Inflammatory macrophage treated with lipopolysaccharide for 4 hours (primary cell): ENCODE results near the gene OR6S1.
A peak's percentile ranks its signal among the peaks of the same experiment; 100 is the strongest.

ENCODE experiments used
- DNase-seq: peaks from one replicate; pipeline ENCODE4 v3.0.0-alpha.2; 2020

OR6S1 gene, protein sequence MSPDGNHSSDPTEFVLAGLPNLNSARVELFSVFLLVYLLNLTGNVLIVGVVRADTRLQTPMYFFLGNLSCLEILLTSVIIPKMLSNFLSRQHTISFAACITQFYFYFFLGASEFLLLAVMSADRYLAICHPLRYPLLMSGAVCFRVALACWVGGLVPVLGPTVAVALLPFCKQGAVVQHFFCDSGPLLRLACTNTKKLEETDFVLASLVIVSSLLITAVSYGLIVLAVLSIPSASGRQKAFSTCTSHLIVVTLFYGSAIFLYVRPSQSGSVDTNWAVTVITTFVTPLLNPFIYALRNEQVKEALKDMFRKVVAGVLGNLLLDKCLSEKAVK

DNA sequence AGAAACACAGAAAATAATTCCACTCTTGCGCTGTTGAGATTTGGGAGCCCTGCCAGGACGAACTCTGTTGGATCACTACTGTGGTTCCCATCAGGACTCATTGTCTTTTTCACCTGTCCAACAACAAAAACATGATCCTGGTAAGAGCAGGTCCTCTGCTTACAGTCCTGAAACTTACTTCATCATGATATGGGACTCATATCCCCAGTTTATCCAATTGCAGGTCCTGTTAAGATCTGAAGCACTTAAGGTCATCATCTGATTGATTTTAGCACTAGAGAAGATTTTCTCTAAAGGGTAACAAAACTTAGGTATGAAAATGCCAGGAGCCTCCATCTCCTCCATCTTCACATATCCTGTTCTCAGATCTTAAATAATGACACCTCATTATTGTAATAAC lies at the start of gene OR6S1:
TSS of gene OR6S1 (minus strand) at position 101 of the 400 bp plus-strand sequence. CDS start at position 101, 0 bp downstream.
- no peak for DNase-seq

DNA sequence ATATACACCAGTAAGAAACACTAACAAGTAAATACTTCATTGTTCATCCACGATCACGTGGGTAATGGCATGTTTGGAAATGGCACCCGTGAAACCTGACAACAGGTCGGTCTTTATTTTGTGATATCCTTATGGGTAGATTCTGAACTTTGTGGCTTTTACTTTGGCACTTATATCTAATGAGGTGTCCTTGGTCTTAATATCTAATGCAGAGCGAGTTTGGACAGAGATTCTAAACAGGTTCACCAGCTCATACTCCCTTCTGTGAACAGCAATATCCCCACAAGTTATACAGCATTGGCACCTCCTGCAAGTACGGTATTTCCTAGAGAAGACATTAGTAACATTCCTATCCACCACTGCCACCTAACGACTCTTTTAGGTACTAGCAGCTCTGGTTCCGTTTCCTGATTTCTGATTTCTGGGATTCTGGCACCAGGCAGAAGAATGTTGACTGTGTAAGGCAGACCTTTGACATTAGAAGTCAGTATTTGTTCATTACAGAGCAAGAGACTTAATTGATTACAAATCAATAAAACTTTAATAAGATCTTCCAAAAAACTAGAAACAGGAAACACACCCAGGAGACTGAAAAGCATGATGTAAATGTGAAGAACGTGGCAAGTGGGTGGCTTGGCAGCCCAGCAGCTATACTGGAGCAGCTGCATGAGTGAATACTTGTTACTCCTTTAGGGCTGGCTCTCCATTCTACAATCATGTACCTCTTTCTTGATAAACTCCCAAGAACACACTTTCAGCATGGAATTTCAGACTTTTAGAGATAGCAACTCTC lies 49.6 kb upstream of the OR6S1 start:
- peak; percentile 72 for DNase-seq

DNA sequence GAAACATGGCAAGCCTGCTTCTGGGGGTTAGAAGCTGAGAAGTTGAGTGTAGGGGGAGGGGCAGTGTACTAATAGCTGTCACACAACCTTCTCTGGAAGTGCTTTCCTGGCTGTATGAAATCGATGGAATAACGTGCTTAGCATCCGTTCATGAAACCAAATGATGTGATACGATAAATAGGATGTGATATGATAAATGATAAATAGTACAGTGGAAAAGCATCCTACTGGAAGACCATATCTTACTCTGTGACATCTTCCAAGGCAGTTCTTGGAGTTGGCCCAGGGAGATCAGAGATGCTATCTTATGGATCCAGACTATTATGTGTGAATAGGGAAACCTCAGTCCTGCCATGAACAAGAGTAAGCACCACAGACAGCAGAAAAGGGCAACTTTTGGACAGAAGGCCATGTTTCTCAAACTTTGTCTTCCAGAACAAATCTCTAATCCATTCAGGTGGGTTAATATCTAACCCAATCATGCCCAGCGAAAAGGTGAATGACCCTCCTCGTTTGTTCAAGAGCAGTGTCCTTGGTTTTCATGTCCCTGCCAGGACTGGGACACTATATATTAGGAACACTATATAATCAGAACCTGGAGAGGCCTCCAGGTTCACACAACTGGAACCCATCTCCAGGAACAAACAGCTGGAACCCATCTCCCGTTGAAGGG lies 46.8 kb upstream of the OR6S1 start, which contains the start of gene ANG:
TSS of gene ANG (plus strand) at position 598 of the 673 bp plus-strand sequence. CDS start 4,801 bp downstream, outside the sequence.
- no peak for DNase-seq

DNA sequence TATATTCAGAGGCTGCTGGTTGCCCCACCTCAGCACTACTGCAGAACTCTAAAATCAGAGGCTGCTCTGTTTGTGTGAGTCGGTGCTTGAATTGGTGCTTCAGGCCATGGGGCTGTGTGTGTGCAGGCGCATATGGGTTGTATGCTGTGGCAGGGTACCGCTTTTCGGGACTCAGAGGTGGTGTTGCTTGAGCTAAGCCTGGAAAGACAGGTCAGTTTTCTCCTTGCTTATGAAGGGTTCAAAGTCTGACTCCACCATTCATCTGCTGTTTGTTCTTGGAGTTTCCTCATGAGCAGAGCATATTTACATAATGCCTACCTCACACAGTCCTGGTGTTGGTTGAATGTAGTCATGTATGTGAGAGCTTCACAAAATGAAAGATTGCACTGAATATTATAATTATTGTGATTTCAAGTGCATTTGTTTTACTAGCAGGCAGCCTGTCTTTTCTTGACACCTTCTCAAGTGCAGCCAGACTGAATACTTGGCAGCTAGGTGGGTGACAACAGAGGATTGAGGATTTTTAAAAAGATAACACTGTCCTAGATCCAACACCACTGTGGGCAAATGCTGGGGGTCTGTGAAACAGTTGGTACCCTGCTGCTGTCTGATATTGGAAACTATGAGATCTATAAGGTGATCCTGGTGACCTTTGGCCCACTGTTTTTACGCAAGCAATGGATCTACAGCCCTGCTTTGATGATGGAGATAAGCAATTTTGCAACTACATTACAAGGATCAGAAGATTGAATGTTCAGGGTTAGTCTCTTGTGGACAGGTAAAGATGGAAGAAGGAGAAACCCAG lies 46.1 kb upstream of the OR6S1 start:
- no peak for DNase-seq

DNA sequence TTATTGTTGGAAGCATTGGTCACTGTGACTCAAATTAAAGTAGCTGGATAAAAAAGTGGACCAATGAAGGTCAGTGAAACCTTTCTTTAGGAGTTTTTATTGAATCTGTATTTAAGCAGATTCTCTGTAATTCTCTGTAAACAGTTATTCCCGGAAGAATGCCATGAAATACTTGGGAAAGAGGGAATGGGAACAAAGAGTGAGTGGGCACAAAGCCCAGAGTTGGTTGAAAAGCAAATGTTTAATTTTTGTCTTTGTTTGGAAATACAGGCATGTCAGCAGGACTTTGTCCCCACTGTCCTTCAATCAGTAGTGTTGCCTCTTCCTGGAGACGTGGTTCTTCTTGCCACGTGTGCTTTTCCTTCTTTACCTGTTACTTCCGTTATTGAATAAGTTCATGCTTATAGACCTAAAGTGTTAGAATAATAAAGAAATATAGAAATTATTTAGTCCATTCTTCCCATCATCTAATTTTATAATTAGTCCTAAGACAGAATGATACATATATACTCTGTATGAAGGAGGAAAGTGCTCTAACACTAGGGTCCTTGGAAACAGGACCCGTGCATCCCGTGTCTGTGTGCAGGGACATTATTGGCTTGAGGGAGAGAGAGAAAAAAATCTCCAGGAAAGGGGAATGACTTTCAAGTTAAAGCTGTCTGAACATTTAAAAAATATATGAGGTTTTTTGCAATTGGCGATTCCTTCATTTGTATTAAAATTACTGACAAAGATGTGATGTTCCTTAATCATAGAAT lies 45.1 kb upstream of the OR6S1 start:
- DNase-seq, result no peak

DNA sequence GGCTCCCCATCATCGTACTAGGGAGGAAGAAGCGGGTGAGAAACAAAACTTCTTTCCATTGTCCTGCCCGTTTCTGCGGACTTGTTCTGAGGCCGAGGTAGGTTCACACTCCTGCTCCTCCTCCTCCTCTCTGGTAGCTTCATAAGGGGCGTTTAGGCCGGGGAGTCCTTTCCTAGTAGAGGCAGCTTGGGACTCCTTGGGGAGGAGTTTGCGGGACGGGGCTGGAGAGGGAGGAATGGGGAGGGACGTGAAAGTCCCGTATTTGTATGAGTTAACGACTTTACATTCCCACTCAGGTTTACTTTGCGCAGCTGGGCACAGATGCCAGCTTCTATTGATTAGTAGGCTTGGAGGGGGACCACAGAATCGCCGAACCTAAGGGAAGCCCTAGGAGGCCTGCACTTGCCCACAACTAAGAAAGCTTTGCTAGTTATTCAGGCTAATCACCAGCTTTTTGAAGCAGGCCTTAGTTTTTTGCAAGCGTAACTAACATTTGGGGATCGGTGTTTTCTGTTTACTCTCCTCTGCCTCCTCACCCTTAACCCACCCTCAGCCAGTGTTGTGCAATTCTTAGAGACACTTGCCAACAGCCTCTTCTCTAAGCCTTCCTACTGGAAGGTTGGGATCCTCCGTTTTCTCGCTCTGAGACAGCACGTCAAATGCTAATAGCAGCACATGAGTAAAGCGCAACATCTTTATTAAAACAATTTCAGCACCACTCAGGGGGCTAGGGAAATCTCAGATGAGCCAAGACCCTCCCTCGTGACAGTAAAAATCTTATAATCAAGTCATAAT lies 43.4 kb upstream of the OR6S1 start:
- DNase-seq, result no peak

DNA sequence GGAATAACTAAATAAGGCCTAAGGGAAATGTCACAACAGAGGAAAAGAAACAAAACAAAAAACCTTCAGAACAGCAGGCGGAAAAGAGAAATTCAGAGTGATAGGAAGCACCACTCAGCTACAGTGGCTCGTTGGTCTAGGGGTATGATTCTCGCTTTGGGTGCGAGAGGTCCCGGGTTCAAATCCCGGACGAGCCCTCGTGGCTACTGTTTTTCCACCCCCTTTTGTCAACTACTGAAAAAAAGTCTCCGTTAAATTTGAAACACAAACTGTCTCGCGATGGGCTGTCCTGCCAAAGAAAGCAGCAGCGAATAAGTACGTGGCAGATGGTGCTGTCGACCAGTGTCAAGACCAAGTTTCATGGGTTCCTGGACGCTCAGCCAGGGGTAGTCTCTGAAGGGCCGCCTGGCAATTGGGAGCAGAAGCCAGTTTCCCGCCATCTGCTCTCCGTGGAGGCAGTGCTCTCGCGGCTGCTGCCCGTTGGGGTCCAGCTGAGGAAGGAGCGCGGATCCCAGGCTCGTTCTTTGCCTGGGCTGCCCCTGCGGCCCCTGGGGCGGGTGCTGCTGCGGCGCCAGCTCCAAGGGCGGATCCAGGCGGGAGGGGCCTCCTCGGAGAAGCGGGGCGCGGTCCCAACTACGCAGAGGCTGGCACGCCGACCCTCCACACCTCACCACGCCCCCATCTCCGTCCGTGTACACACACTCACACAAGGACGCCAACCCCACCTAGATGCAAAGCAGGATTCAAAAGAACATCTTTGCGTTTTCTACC lies 42.6 kb upstream of the OR6S1 start, which contains the start of gene RNASE4:
TSS of gene RNASE4 (plus strand) at position 670 of the 771 bp plus-strand sequence. CDS start 14,812 bp downstream, outside the sequence.
- peak; percentile 73 for DNase-seq

DNA sequence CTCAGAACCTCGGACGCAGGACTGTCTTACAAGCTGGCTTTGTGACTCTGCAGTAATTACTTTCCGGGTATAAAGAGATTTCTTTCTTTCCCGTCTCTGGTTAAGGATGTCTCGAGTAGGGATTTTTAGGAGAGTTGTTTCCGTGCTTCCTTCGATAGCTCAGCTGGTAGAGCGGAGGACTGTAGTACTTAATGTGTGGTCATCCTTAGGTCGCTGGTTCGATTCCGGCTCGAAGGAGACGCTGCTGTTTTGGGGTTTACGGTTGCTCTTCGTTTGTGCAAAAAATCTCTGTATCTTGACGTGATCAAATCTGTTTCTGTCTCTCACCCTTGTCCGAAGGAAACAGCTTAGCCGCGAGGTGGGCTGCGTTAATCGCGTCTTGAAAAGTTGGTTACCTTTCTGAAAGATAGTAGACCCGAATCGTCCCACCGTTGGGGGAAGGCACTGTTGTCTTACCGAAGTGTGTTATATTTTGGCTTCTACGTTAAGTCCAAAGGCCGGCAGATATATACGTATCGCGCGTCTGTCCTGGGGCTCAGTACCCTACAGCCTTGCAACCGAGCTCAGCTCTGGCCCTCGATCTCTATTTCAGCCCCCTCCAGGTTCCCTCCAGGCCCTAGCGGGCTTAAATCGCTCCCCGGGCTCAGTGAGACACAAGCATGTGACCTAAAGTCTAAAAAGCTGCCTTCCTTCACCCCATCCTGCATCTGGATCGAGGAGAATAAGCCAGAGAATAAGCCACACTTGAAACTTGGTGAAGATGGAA lies 41.8 kb upstream of the OR6S1 start:
- peak; percentile 81 for DNase-seq

DNA sequence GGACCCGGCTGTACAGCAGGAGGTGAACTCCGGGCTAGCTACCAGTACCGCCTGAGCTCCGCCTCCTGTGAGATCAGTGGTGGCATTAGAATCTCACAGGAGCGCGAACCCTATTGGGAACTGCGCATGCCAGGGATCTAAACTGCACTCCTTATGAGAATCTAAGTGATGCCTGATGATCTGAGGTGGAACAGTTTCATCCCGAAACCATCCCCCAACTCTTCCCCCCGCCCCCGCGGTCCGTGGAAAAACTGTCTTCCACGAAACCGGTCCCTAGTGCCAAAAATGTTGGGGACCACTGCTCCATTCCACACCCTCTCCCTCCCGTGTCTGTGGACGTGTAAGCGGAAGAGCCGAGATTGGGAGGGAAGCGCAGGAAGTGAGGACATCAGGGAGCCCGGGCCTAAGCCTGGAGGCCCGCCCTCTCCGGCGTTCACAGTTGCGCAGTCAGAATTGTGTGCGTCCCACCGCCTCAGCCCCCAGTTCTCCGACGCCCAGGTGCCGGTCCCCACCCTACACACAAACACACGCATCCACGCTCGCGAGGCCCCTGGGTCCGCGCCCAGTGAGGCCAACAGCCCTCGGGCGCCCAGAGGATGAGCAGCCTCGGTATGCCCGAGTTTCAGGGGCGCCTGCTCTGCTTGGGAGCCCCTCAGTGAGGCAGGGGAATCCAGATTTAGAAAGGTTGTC lies 41.1 kb upstream of the OR6S1 start:
- DNase-seq, result peak; percentile 84

DNA sequence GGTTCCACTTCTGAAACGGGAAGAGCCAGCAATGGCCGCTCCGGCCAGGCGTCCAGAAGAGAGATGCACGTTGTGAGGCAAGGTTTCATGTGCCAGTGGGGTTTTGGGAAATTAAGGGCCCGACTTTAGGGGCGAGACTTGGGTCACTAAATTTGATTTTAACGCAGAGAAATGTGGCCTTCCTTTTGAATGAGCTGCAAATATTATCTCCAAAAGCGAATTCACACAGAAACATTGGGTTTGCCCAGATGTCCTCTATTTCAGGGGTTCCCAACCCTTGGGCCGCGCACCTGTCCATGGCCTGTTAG lies 40.6 kb upstream of the OR6S1 start:
- no peak for DNase-seq

DNA sequence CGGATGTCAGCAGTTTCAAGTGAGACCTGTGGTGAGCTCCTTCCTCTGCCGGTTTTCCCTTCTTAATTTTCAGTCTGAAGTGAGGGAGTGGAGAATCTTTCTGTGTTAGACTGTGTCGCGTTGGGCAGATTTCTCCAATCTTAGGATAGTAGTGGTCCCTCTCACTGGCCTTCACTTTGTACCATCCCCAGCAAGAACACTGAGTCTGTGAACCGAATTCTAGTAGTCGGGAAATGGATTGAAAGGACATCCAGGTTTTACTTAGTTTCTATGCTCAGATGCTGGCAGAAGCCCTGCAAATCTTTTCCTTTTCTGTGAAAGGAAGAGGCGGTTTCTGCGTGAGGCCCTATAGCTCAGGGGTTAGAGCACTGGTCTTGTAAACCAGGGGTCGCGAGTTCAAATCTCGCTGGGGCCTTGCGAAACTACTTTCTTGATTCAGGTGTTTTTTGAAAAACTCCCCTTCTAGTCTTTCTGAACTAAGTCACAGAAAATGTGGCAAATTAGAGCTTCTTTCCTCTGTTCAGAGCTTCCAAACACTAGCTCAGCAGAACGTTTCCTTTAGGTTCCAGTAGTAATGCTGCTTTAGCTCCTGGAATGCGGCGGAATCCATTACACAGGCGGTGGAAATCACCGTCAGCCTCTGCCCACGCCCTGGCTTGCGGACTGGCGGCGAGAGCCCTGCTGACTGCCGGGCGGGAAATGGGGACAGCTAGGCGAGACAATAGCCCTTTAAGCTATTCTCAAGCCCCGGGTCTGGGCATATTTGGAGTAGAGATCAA lies 40.0 kb upstream of the OR6S1 start:
- peak; percentile 85 for DNase-seq

DNA sequence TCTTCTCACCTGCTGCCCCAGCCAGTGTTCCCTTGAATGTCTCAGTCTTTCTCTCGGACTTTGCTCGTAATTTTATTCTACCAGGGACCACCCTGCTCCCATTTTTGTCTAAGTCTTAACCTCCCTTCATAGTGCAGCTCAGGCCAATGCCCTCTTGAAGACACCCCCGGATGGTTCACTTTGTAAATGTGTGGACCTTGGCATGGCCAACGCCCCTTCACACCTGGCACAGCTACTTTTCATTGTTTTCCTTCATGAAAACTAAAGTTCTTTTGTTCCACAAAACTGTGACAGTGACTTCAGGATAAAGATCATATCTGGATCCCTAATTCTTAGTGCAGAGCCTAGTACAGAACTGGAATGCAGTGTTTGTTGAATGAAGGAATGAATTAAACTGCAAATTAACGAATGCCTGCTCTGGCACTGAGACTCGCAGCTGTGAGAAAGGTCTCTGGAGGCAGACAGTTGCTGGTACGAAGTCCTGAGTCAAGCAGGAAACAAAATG lies 39.4 kb upstream of the OR6S1 start:
- no peak for DNase-seq

DNA sequence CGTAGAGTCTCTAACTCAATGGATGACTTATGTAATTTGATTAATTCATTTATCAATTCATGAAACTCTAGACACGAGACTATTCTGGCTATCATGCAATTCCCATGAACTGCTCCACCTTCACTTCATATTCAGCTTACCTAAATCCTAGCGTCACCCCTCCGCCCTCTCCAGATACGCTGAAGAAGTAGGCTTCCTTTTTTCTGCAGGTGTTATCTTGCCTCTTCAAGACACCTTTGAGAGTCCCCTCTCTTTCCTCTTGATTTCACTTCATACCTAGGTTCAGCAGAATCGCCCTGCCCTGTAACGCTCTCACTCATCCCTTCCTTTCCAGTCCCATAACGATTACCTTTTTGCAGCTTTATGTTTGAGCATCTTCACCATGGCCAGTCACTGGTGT lies 38.9 kb upstream of the OR6S1 start:
- DNase-seq, result no peak

DNA sequence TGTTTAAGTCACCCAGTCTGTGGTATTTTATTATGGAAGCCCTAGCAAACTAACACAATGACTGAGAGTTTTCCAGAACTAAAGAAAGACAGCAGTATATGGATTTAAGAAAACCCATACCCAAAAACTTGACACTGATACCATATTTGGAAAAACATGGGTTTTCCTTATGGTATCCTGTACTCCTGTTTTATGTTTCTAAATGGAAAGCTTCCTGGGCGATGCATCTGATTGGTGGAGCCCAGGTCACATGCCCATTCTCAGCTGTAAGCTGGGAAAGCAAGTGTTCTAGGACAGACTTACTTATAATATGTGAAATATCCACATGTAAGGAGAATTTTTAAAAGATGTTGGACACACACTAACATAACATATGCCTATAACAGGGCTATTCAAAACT lies 38.4 kb upstream of the OR6S1 start:
- peak; percentile 31 for DNase-seq

DNA sequence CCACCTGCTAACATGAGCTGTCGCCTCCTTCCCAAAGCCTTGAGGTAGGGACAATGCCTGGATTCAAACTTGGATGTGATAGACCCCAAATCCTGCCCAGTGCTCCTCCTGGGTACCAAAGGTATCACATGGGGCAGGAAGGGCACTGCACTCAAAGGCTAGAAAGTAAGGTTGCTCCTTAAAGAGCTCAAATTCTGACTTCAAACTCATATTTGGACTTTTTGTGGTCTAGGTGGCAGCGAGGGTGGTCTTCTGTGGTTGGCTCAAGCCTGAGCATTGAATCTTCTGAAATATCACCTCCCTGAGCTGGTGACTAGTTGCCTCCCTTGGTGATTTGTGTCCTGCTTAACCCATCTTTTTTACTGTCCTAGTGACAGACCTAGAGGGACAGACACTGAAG lies 34.6 kb upstream of the OR6S1 start:
- DNase-seq, result no peak

DNA sequence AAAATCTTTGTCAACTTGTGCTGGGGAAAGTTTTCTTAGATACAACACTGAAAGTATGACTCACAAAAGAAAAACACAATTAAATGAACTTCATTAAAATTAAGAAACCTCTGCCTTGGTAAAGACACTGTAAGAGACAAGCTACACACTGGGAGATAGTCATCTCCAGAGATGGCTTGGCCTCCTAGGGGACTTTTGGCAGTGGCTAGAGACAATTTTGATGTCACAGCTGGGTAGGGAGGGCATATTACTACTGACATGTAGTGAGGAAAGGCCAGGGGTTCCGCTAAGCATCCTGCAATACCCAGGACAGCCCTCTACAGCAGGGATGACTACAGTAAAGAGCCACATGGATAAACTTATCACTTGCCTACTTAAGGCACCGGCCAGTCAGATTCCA lies 34.2 kb upstream of the OR6S1 start:
- no peak for DNase-seq

DNA sequence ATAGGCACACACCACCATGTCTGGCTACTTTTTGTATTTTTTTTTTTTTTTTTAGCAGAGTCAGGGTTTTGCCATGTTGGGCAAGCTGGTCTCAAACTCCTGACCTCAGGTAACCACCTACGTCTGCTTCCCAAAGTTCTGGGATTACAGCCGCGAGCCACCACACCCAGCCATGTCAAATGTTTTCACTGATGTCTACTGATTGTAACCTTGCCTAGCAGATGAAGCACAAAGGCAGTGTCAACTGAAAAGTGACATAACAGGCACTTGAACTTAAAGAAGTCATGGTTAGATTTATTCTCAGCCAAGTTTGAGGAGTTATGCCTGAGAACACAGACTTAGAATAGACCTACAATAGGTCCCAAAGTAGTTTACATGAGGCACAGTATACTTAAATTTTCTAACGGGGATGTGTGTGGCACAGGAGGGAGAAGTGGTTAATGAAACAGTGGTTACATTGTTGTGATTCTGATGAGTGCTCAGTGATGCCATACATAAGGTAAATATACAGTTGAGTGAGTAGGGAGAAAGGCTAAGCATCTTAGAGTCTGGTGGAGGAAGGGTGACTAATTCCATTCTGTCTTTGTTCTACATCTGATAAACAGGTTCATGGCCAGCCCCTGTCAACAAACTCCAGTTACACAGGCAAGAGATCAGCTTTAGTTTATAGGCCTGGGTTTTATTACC lies 30.2 kb upstream of the OR6S1 start:
- no peak for DNase-seq
